GM18499 (cell line): ENCODE data around the gene CDKAL1.
"Not testable (repeated sequence)": the region's sequence is repeated elsewhere in the genome, so short reads cannot be mapped to it uniquely, and the experiment has no call there.

ENCODE experiments used
- ATAC-seq: cut with Tn5 transposase; IDR thresholded peaks from one replicate; pipeline ENCODE4 v1.9.1; 2021; ENCODE audit warnings: moderate number of reproducible peaks; ENCODE audit not compliant: insufficient read depth, unreplicated experiment

Gene CDKAL1

DNA sequence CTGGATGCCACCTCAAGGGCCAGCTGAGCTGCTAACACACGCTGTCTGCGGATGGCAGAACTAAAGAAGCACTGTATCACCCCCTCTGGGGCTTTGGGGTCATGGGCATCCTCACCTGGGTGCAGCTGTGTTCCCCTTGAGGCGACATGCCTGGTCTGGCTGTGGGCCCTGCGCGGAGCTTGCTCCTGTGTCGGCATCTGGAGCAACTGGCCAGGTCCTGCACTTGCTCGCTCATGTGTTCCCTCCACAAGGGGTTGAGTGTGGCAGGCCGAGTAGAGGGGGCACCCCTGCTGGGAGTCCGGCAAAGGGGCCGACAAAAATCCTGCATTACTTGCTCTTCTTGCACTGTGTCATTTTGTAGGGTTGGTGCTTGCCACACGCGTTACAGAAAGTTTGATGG lies 189.0 kb downstream of the CDKAL1 start:
- ATAC-seq = no peak

DNA sequence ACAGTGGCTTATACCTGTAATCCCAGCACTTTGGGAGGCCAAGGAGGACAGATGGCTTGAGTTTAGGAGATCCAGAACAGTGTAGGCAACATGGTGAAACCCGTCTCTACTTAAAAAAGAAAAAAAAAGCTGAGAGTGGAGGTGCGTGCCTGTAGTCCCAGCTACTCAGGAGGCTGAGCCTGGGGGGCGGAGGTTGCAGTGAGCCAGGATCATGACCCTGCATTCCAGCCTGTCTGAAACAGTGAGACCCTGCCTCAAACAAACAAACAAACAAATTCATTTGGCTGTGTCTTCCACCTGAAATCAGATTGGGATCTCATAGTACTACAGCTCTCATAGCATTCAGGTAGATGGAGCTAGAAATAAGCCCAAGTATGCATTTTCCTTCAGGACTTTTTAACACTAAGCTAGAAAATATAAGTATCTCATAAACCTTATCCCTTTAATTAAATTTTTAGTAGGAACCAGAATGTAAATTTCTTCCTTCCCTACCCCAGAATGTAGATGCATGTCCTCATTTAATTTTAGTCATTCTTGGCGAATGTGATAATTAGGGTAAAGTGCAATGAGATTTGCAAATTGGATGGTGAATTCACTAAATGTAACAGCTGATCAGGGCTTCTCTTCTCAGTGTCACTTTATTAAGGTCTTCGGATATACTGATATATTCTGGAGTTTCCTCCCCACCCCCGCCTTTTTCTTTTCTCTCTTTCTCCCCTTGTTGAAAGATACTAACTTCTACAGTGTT lies 190.4 kb downstream of the CDKAL1 start:
- no peak for ATAC-seq

DNA sequence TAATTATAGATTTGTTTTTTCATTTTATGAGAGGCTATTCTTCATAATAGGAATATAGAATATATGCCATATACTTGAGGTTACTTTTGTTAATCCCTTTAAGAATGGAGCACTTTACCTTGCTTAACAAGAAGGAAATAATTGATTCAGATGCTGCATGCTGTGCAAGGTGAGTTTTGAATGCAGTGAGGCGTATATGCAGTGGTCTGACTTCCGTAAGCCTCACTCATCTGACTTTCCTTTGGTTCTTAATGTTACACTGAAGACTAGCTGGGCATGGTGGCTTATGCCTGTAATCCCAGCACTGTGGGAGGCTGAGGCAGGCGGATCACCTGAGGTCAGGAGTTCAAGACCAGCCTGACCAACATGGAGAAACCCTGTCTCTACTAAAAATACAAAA lies 191.0 kb downstream of the CDKAL1 start:
- ATAC-seq = not testable (repeated sequence)

- ATAC-seq = no peak
Observed at GRCh38 chr6:20729086-20729485, 194.8 kb downstream of the CDKAL1 start.

GRCh38 chr6:20732362-20732761 lies 198.1 kb downstream of the CDKAL1 start:
- ATAC-seq = not testable (repeated sequence)

DNA sequence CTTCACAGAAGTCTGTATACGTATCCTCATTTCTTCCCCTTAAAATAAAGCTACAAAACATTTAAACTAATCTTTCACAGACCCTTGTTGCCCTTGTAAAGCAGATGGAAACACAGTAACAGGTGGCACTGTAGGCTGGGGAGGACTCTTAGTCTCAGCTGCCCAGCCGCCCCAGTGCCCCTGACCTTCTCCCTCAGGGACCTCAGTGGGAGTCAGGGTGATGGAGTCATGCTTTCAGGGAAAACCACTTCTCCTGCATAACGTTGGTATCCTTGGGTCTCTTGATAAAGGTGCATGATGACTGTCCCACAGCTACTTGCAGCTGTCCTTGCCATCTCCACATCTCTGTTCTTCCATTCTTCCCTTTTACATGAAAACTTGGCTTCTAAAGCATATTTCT lies 198.6 kb downstream of the CDKAL1 start:
- no peak for ATAC-seq

DNA sequence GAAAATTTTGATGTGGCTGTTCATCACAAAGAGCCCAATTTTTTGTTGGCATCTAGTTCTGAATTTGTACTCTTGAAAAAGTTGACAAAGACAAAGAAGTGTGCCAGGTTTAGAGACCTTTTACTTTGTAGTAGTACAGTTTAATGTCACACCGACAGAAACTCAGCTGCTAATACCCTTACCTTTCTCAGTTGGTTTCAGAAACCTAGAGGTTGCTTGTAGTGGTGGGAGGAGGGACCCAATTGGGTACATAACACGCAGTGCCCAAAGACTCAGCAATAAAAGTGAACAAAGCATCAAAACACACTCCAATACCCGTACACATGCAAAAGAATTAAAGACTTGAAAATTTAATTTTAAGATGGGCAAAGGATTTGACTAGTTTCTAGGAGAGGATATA lies 203.7 kb downstream of the CDKAL1 start:
- ATAC-seq = no peak

DNA sequence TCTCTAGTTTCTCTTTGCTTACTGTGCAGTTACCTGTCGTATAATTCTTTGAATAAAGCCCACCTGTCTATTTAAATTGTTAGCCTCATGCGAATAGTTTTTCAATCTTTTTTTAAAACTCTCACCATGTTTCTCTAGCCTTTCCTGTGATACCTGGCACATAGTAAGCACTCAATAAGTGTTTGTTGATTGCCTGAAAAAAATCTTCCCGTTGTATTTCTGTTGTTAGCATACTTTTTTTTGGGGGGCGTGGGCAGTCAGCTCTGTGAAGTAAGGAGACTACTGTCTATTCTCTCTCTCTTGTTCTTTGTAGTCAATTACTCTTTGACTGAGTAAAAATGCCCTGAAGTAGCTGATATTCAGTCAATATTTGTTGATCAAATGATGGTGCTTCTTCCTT lies 205.8 kb downstream of the CDKAL1 start:
- no peak for ATAC-seq

- ATAC-seq = no peak
Observed at GRCh38 chr6:20740727-20741126, 206.5 kb downstream of the CDKAL1 start.

GRCh38 chr6:20741490-20741889 lies 207.2 kb downstream of the CDKAL1 start:
- no peak for ATAC-seq

DNA sequence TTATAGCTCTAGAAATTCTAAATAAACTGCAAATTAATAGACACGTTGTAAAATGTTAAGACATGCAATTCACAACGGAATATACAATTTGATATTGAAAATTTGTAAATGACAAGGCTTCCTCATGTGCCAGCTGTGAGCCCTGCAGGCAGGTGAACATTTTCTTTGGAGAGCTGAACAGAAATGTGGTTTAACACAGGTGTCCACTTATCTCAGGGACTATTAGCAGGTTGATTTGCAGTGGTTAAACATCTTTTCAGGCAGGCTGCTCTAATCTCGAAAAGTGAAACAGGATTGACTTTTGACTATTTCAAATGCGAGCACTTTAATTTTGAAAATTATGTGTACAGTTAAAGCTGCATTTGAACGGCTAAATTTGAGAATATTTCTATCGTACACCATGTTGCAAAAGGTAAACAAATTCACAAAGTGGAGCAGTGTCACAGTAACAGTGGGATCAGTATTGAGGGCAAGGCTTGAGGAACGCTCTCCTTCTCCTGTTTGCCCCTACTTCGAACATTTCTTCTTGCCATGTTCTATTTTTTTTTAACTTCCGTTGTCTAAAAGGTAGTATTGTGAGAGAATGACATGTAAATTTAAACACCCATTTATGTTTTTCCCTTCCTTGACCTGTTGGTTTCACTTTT lies 210.8 kb downstream of the CDKAL1 start:
- ATAC-seq = no peak

DNA sequence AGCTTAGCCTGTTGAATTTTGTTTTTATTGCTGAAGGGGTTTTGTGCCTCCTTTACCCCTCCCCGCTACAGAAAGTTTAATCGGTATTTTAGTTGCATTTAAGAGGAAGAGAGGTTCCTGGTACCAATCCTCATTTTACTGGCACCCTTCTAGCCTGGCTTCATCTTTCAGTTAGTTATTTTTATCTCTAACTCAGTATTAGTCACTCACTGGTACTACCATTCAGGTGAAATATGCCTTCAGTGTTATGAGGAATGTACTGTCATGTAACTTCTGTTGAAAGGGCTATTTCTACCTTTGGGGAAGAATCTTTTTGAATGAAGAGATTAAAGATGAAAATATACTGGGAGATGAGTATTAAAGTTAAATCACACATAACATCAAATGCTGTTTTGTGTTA lies 211.8 kb downstream of the CDKAL1 start:
- ATAC-seq = no peak

- no peak for ATAC-seq
Observed at GRCh38 chr6:20746805-20747558, 212.7 kb downstream of the CDKAL1 start.

DNA sequence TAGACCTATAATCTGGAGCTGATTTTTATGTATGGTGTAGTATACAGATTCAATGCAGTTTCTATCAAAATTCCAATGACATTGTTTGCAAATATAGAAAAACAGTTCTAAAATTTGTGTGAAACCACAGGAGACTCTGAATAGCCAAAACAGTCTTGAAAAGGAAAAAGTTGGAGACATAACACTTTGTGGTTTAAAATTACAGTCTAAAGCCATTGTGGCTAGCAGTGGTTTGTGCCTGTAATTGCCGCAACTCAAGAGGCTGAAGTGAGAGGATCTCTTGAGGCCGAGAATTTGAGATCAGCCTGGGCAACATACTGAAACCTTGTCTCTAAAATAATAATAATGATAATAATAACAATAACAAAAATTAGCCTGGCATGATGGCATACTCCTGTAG lies 213.7 kb downstream of the CDKAL1 start:
- ATAC-seq = no peak

GRCh38 chr6:20751293-20751935 lies 217.2 kb downstream of the CDKAL1 start:
- no peak for ATAC-seq

- no peak for ATAC-seq
Observed at GRCh38 chr6:20755631-20756030, 221.4 kb downstream of the CDKAL1 start.

GRCh38 chr6:20756584-20757147 lies 222.4 kb downstream of the CDKAL1 start:
- ATAC-seq = not testable (repeated sequence)

DNA sequence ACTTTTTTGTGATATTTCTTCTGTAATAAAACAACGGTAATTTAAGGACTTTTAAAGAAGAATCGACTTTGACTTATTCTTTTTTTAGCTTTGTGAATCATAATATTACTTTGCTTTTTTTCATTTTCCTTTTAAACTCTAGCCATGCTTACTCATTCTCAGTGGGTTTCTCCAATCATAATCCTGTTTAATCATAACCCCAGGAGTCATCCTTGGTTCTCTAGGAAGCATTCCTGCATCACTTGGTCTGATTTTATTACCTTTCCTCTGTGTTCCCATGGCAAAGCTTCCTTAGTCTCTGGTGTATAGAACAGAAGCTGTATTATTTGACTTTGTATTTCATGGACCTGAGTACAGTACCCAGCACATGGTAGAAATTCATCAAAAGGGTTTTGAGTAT lies 223.5 kb downstream of the CDKAL1 start:
- ATAC-seq = no peak

- ATAC-seq = no peak
Observed at GRCh38 chr6:20763296-20763695, 229.0 kb downstream of the CDKAL1 start.

- ATAC-seq = no peak
Observed at GRCh38 chr6:20769631-20770030, 235.4 kb downstream of the CDKAL1 start.

GRCh38 chr6:20770773-20771172 lies 236.5 kb downstream of the CDKAL1 start:
- ATAC-seq = no peak
